ENCODE data around the gene GRB7.

The GRB7 gene

DNA sequence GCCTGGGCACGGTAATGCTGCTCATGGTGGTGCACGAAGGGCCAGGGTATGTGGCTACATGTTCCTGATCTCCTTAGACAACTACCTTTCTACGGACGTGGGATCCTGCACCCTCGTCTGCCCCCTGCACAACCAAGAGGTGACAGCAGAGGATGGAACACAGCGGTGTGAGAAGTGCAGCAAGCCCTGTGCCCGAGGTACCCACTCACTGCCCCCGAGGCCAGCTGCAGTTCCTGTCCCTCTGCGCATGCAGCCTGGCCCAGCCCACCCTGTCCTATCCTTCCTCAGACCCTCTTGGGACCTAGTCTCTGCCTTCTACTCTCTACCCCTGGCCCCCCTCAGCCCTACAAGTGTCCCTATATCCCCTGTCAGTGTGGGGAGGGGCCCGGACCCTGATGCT is 25.9 kb upstream of the GRB7 start:
- H3K36me3 ChIP-seq: no peaks in the 10 kb centered on the region
- TF ChIP-seq, protein P1, sequence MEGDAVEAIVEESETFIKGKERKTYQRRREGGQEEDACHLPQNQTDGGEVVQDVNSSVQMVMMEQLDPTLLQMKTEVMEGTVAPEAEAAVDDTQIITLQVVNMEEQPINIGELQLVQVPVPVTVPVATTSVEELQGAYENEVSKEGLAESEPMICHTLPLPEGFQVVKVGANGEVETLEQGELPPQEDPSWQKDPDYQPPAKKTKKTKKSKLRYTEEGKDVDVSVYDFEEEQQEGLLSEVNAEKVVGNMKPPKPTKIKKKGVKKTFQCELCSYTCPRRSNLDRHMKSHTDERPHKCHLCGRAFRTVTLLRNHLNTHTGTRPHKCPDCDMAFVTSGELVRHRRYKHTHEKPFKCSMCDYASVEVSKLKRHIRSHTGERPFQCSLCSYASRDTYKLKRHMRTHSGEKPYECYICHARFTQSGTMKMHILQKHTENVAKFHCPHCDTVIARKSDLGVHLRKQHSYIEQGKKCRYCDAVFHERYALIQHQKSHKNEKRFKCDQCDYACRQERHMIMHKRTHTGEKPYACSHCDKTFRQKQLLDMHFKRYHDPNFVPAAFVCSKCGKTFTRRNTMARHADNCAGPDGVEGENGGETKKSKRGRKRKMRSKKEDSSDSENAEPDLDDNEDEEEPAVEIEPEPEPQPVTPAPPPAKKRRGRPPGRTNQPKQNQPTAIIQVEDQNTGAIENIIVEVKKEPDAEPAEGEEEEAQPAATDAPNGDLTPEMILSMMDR (IDR thresholded peaks at IDR 0.05): no peak

DNA sequence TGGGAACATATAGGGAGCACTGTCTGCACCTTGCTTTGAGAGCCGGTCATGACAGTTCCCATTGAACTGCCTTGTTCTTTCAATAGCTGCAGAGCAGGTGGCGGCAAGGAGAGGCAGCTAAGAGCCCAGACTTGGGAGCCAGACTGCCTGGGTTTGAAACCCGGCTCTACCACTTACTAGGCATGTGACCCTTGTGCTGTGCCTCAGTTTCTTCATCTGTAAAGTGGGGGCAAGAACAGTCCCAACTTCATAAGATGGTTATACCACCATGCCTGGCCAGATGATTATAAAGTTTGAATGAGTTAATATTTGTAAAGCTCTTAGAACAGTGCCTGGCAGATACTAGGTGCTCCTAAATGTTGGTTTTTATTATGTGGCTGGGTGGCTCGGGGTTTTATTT is 23.5 kb upstream of the GRB7 start:
- no peak overlapping the region for H3K4me3 ChIP-seq (ENCODE audit: low read depth in 1 of 2, low read length in 1 of 2)
- TF ChIP-seq, protein P1 (IDR thresholded peaks at IDR 0.05): no peak
- H3K27me3 ChIP-seq: no peaks in the 10 kb centered on the region
- H3K9me3 ChIP-seq: no peaks in the 10 kb centered on the region
- no peaks in the 10 kb centered on the region for H3K4me1 ChIP-seq (ENCODE audit: control insufficient read depth in 1 of 2, insufficient read depth in 1 of 2, low read depth in 1 of 2, low read length in 1 of 2)
- no peak overlapping the region for H3K27ac ChIP-seq
- no peaks in the 10 kb centered on the region for H3K36me3 ChIP-seq

More for the DNA sequence above, 25.9 kb upstream of the GRB7 start:
- Histone ChIP-seq H3K4me3 (ENCODE audit: low read depth in 1 of 2, low read length in 1 of 2) (no peak overlapping the region), H3K27ac (no peak overlapping the region), H3K4me1 (ENCODE audit: control insufficient read depth in 1 of 2, insufficient read depth in 1 of 2, low read depth in 1 of 2, low read length in 1 of 2) (no peaks in the 10 kb centered on the region), H3K27me3 (no peaks in the 10 kb centered on the region), H3K9me3 (no peaks in the 10 kb centered on the region)

DNA sequence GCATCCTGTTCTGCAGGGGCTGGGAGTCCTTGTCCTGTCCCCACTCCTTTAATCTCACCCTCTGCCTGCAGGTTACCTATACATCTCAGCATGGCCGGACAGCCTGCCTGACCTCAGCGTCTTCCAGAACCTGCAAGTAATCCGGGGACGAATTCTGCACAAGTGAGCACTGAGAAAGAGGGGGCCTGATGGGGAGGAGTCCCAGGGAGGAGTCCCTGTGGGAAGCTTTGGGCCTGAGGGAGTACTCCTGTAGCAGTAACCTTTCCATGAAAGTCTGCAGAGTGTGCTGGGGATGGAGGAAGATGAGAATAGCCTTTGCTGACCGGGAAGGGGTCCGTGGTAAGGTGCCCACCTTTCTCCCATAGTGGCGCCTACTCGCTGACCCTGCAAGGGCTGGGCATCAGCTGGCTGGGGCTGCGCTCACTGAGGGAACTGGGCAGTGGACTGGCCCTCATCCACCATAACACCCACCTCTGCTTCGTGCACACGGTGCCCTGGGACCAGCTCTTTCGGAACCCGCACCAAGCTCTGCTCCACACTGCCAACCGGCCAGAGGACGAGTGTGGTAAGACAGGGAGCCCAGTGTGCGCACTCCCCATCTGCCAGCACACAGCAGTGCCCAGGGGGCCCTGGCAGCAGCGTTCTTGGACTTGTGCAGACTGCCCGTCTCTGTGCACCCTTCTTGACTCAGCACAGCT is 22.2 kb upstream of the GRB7 start:
- no peak overlapping the region for H3K4me3 ChIP-seq (ENCODE audit: low read depth in 1 of 2, low read length in 1 of 2)
- no peak overlapping the region for H3K27ac ChIP-seq
- H3K27me3 ChIP-seq: no peaks in the 10 kb centered on the region
- no peaks in the 10 kb centered on the region for H3K4me1 ChIP-seq (ENCODE audit: control insufficient read depth in 1 of 2, insufficient read depth in 1 of 2, low read depth in 1 of 2, low read length in 1 of 2)
- H3K9me3 ChIP-seq: no peaks in the 10 kb centered on the region
- H3K36me3 ChIP-seq: no peaks in the 10 kb centered on the region
- TF ChIP-seq, protein P1 (IDR thresholded peaks at IDR 0.05): no peak

DNA sequence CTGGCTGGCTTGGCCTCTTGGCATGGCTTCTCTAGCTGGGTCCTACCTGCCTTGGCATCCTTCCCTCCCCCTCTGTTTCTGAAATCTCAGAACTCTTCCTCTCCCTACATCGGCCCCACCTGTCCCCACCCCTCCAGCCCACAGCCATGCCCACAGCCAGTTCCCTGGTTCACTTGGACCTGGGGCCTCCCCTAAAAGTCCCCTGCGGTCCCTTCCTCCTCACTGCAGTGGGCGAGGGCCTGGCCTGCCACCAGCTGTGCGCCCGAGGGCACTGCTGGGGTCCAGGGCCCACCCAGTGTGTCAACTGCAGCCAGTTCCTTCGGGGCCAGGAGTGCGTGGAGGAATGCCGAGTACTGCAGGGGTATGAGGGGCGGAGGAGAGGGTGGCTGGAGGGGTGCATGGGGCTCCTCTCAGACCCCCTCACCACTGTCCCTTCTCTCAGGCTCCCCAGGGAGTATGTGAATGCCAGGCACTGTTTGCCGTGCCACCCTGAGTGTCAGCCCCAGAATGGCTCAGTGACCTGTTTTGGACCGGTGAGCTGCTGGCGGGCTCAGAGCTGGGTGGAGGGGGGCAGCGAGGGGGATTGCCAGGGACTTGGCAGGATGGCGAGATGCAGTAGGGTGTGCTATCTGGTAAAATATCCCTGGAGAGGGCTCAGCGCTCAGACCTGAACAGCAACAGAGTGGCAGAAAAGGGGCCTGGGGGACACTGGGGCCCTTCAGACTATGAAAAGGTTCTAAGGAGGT is 21.5 kb upstream of the GRB7 start:
- no peaks in the 10 kb centered on the region for H3K4me1 ChIP-seq (ENCODE audit: control insufficient read depth in 1 of 2, insufficient read depth in 1 of 2, low read depth in 1 of 2, low read length in 1 of 2)
- TF ChIP-seq, protein P1 (IDR thresholded peaks at IDR 0.05): no peak

DNA sequence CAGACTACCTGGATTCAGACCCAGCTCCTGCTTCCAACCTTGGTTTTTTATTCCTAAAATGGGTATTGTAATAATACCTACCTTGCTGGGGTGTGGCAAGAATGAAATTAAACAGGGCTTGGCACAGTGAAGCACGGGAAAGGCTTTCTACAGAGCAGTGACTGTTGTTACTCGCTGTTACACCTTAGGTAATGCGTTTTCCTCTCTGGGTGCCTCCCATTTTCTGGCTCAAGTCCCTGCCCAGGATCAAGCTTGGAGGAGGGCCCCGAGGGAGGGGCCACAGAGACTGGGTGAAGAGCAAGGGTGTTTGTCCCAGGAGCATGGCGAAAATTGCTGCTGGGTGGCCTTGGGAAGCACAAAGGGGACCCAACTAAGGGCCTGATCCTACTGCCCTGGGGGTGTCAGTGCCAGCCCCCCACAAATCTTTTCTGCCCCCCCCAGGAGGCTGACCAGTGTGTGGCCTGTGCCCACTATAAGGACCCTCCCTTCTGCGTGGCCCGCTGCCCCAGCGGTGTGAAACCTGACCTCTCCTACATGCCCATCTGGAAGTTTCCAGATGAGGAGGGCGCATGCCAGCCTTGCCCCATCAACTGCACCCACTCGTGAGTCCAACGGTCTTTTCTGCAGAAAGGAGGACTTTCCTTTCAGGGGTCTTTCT is 20.7 kb upstream of the GRB7 start:
- no peaks in the 10 kb centered on the region for H3K27me3 ChIP-seq
- H3K4me3 ChIP-seq (ENCODE audit: low read depth in 1 of 2, low read length in 1 of 2): no peak overlapping the region
- H3K4me1 ChIP-seq (ENCODE audit: control insufficient read depth in 1 of 2, insufficient read depth in 1 of 2, low read depth in 1 of 2, low read length in 1 of 2): no peaks in the 10 kb centered on the region
- H3K9me3 ChIP-seq: no peaks in the 10 kb centered on the region
- TF ChIP-seq, protein P1 (IDR thresholded peaks at IDR 0.05): no peak
- no peaks in the 10 kb centered on the region for H3K36me3 ChIP-seq
- H3K27ac ChIP-seq: no peak overlapping the region

More for the DNA sequence above, 21.5 kb upstream of the GRB7 start:
- Histone ChIP-seq H3K27me3 (no peaks in the 10 kb centered on the region), H3K36me3 (no peaks in the 10 kb centered on the region), H3K4me3 (ENCODE audit: low read depth in 1 of 2, low read length in 1 of 2) (no peak overlapping the region), H3K9me3 (no peaks in the 10 kb centered on the region), H3K27ac (no peak overlapping the region)

Data from neutrophil (primary cell).